HepG2 (cell line): ENCODE data around the gene EVI5. TPM values are rescaled to one million over a fixed set of nuclear protein-coding genes. Genes with fewer than 3 reads are reported as not detected.

Experiments
- ATAC-seq: fragments of 200-7000 bp; cut with Tn5 transposase; 3 replicates; pipeline ENCODE4 v1.9.1; 2020; ENCODE audit warnings: mild to moderate bottlenecking, moderate library complexity
- BruUV-seq: library from RNA; stranded (reverse); fragments of 400-500 nt; replicated peaks from 2 replicates; lab custom pipeline; 2021; lab: Mats Ljungman, UMichigan
- CTCF ChIA-PET: fragments of 300-600 bp; formaldehyde crosslinking; extraction: SDS; loops from one replicate; lab custom pipeline; 2021; ENCODE audit warnings: low total read pairs, inconsistent platforms, low intra/inter-chr PET ratio; lab: Yijun Ruan, JAX
- POLR2A ChIA-PET: fragments of 350-600 bp; sonication (Branson Sonifier 250); formaldehyde crosslinking; loops from one replicate; lab custom pipeline; 2020; ENCODE audit warnings: antibody characterized with exemption, inconsistent platforms; lab: Yijun Ruan, JAX
- DNase-seq: peaks from one replicate; pipeline ENCODE4 v3.0.0-alpha.2; 2015; ENCODE audit warnings: low spot score
- FAIRE-seq: peaks from 3 replicates; lab custom pipeline; 2011; peaks lifted over from hg19 to GRCh38; lab: Jason Lieb, UNC
- H2AFZ ChIP-seq: one replicate; pipeline ENCODE4 v1.6.1; 2011; ENCODE audit warnings: low read length, inconsistent platforms
- H3K27ac ChIP-seq: fragments of 300-600 bp; 3 replicates; pipeline ENCODE4 v1.8.0; 2011; ENCODE audit warnings: mixed run types, mild to moderate bottlenecking, mixed read lengths, low read length, inconsistent platforms; ENCODE audit not compliant: insufficient read depth; ENCODE audit errors: extremely low read length
- H3K27me3 ChIP-seq, 2 experiments: fragments of 200-600 bp in 1 of 2; 2 replicates in 1 of 2; 3 replicates in 1 of 2; pipeline versions ENCODE4 v1.6.0 to v1.8.0; 2011; ENCODE audit warnings: low read length in 2 of 2, mild to moderate bottlenecking in 2 of 2, moderate library complexity in 2 of 2, inconsistent platforms in 1 of 2; ENCODE audit not compliant: insufficient read depth in 2 of 2, control insufficient read depth in 1 of 2
- H3K36me3 ChIP-seq, 2 experiments: fragments of 200-600 bp in 1 of 2; replicated peaks in 1 of 2; 2 replicates in 1 of 2; 3 replicates in 1 of 2; pipeline versions ENCODE4 v1.5.1 to v1.8.0; 2011; ENCODE audit warnings: low read length in 2 of 2, inconsistent platforms in 1 of 2; ENCODE audit not compliant: insufficient read depth in 2 of 2, control insufficient read depth in 1 of 2
- H3K4me1 ChIP-seq: 2 replicates; pipeline ENCODE4 v1.5.1; 2012; ENCODE audit warnings: low read length, inconsistent platforms; ENCODE audit not compliant: insufficient read depth
- H3K4me2 ChIP-seq: 2 replicates; pipeline ENCODE4 v1.6.0; 2011; ENCODE audit warnings: low read depth, low read length, inconsistent platforms
- H3K4me3 ChIP-seq, 3 experiments: fragments of 200-600 bp in 1 of 3; sonication (generic), shearing (Covaris generic) in 1 of 3; replicated peaks in 1 of 3; 2 replicates each; pipeline ENCODE4 v1.5.1; 2011 to 2016; ENCODE audit warnings: low read length in 3 of 3, inconsistent platforms in 2 of 3, low read depth in 2 of 3, mild to moderate bottlenecking in 2 of 3, control low read depth in 1 of 3, mixed read lengths in 1 of 3; ENCODE audit not compliant: insufficient read depth in 1 of 3
- H3K79me2 ChIP-seq: one replicate; pipeline ENCODE4 v1.6.1; 2011; ENCODE audit warnings: low read length, inconsistent platforms; ENCODE audit not compliant: insufficient read depth
- H3K9ac ChIP-seq: 2 replicates; pipeline ENCODE4 v1.6.0; 2011; ENCODE audit warnings: mild to moderate bottlenecking, low read depth, low read length, inconsistent platforms; ENCODE audit not compliant: insufficient read depth
- H3K9me3 ChIP-seq: 2 replicates; pipeline ENCODE4 v1.5.1; 2012; ENCODE audit warnings: mild to moderate bottlenecking, low read length
- H4K20me1 ChIP-seq: 2 replicates; pipeline ENCODE4 v1.6.0; 2011; ENCODE audit warnings: inconsistent platforms, mild to moderate bottlenecking, low read length, moderate library complexity; ENCODE audit not compliant: insufficient read depth
- DDIT3 ChIP-seq: sonication (generic); formaldehyde crosslinking; IDR thresholded peaks from 2 replicates; pipeline ENCODE4 v1.4.0; 2020; ENCODE audit warnings: mild to moderate bottlenecking, missing genetic modification reagents
- ELF4 ChIP-seq: sonication (generic); formaldehyde crosslinking; IDR thresholded peaks from 2 replicates; pipeline ENCODE4 v1.5.0; 2020; ENCODE audit warnings: missing genetic modification reagents, mild to moderate bottlenecking, moderate library complexity, borderline replicate concordance
- MTF1 ChIP-seq: sonication (generic); formaldehyde crosslinking; IDR thresholded peaks from 2 replicates; pipeline ENCODE4 v1.5.0; 2020; ENCODE audit warnings: missing genetic modification reagents
- NCOA5 ChIP-seq: sonication (generic); formaldehyde crosslinking; IDR thresholded peaks from 2 replicates; pipeline ENCODE4 v1.4.0; 2020; ENCODE audit warnings: missing genetic modification reagents
- NFIC ChIP-seq: IDR thresholded peaks from 2 replicates; pipeline ENCODE4 v1.6.1; 2012; ENCODE audit warnings: mild to moderate bottlenecking, low read length, inconsistent platforms
- NRL ChIP-seq: sonication (generic); formaldehyde crosslinking; IDR thresholded peaks from 2 replicates; pipeline ENCODE4 v1.5.0; 2020; ENCODE audit warnings: missing genetic modification reagents, mild to moderate bottlenecking, moderate library complexity, borderline replicate concordance
- TCF12 ChIP-seq, 2 experiments: fragments of 450-650 bp in 1 of 2; sonication (generic) in 1 of 2; formaldehyde crosslinking in 1 of 2; IDR thresholded peaks; 2 replicates each; pipeline versions ENCODE4 v1.6.1 to v1.8.0; 2017 to 2022; ENCODE audit warnings: antibody characterized with exemption in 1 of 2, mild to moderate bottlenecking in 1 of 2, missing genetic modification reagents in 1 of 2, moderate library complexity in 1 of 2
- ZFY ChIP-seq: sonication (generic); formaldehyde crosslinking; IDR thresholded peaks from 2 replicates; pipeline ENCODE4 v1.4.0; 2020; ENCODE audit warnings: missing genetic modification reagents
- ZFYVE20 ChIP-seq: sonication (generic); formaldehyde crosslinking; IDR thresholded peaks from 2 replicates; pipeline ENCODE4 v1.8.0; 2023; ENCODE audit warnings: low read depth, mild to moderate bottlenecking, moderate library complexity, missing genetic modification reagents, borderline replicate concordance
- ZNF235 ChIP-seq: sonication (generic); formaldehyde crosslinking; IDR thresholded peaks from 2 replicates; pipeline ENCODE4 v1.8.1; 2023; ENCODE audit warnings: mild to moderate bottlenecking, missing genetic modification reagents, borderline replicate concordance
- ZNF713 ChIP-seq: sonication (generic); formaldehyde crosslinking; IDR thresholded peaks from 2 replicates; pipeline ENCODE4 v1.4.0; 2020; ENCODE audit warnings: mild to moderate bottlenecking, missing genetic modification reagents
- ZNF773 ChIP-seq: sonication (generic); formaldehyde crosslinking; IDR thresholded peaks from 2 replicates; pipeline ENCODE4 v1.4.0; 2020; ENCODE audit warnings: missing genetic modification reagents, borderline replicate concordance
- ZSCAN30 ChIP-seq: sonication (generic); formaldehyde crosslinking; IDR thresholded peaks from 2 replicates; pipeline ENCODE4 v1.5.0; 2020; ENCODE audit warnings: mild to moderate bottlenecking, missing genetic modification reagents
- WGBS: methylation state at CpG from one replicate; pipeline ENCODE4 v1.1.6; 2017; ENCODE audit warnings: low lambda C conversion rate; 5-methylcytosine and 5-hydroxymethylcytosine counted together
- in situ Hi-C: cut with HindIII; loops from 2 replicates; pipeline ENCODE4 v1.10.0; 2017; ENCODE audit warnings: low pct_unique_long_range_greater_than_20kb; ENCODE audit not compliant: extremely low pct_ligation_motif_present
- intact Hi-C: fragments of 100-400 bp; cut with micrococcal nuclease; formaldehyde crosslinking; loops from one replicate; pipeline ENCODE4 v1.10.0; 2022; ENCODE audit not compliant: unreplicated experiment
- polyA plus RNA-seq, 8 experiments: library from polyadenylated mRNA; depleted of rRNA in 3 of 8; stranded (reverse) in 7 of 8; unstranded in 1 of 8; fragments of >200 nt; fragmentation: Illumina TruSeq in 4 of 8; extraction: Trizol in 4 of 8; gene quantifications; 2 replicates each; pipeline versions ENCODE4 v1.2.1 to v1.2.3, GENCODE V29; 2011 to 2016; ENCODE audit warnings: low read depth in 4 of 8, missing spikeins in 1 of 8, mixed read lengths in 1 of 8; ENCODE audit not compliant: insufficient read depth in 1 of 8
- total RNA-seq, 5 experiments: library from RNA; depleted of rRNA; stranded (reverse); fragments of >200 nt; fragmentation: Illumina TruSeq; extraction: Trizol; gene quantifications; 2 replicates each; pipeline ENCODE4 v1.2.3, GENCODE V29; 2016; ENCODE audit warnings: low read depth in 1 of 5
- TF ChIP-seq, protein P1 (sequence below): sonication (generic); formaldehyde crosslinking; conservative IDR thresholded peaks from 2 replicates; pipeline ENCODE4 v1.4.0; 2020; ENCODE audit warnings: missing genetic modification reagents
- TF ChIP-seq, protein P2 (sequence below): sonication (generic); formaldehyde crosslinking; IDR thresholded peaks from 2 replicates; pipeline ENCODE4 v1.5.1; 2020; ENCODE audit warnings: mild to moderate bottlenecking, missing genetic modification reagents
- TF ChIP-seq, protein P3 (sequence below): sonication (generic); formaldehyde crosslinking; IDR thresholded peaks from 2 replicates; pipeline ENCODE4 v1.5.1; 2020; ENCODE audit warnings: mild to moderate bottlenecking, missing genetic modification reagents, moderate library complexity

The EVI5 gene
- total and polyA plus RNA-seq, 2 of the 13 experiments (the other 11 are each of a cell fraction or from before 2014, with no cell fraction given), result 4.0 to 12.6 TPM

- intact Hi-C loops, result no loop called here
- H3K27me3 ChIP-seq, result no peaks in the 10 kb centered on the region
- no TSS peak for BruUV-seq
- DNase-seq, result no peak
- no peak overlapping the region for H3K4me2 ChIP-seq
- H4K20me1 ChIP-seq, result no peaks in the 10 kb centered on the region
- CTCF ChIA-PET, result no interaction called here
- no peak overlapping the region for H3K27ac ChIP-seq
- no peak for FAIRE-seq
- in situ Hi-C loops, result no loop called here
- POLR2A ChIA-PET, result no interaction called here
- no peaks in the 10 kb centered on the region for H3K79me2 ChIP-seq
- H3K9ac ChIP-seq, result no peak overlapping the region
- ATAC-seq, result peak; percentile 88
- H3K4me3 ChIP-seq, result no peak overlapping the region
- no peaks in the 10 kb centered on the region for H3K9me3 ChIP-seq
- 80% methylated on average over 3 of the region's 4 CpGs for WGBS
- H3K4me1 ChIP-seq, result peaks cover 39% of the 10 kb centered on the region
- H2AFZ ChIP-seq, result no peak overlapping the region
- H3K36me3 ChIP-seq, result no peaks in the 10 kb centered on the region
- no peak for TF ChIP-seq MTF1 (CRISPR knock-in tag)
- no peak for TF ChIP-seq ZSCAN30 (CRISPR knock-in tag)
- no peak for TF ChIP-seq DDIT3 (CRISPR knock-in tag)
- no peak for TF ChIP-seq ZNF713 (CRISPR knock-in tag)
- no peak for TF ChIP-seq ZNF773 (CRISPR knock-in tag)
- TF ChIP-seq ZFY (CRISPR knock-in tag), result peak; percentile 42; the same call in 1 of the 2 replicates
- TF ChIP-seq, protein P1, sequence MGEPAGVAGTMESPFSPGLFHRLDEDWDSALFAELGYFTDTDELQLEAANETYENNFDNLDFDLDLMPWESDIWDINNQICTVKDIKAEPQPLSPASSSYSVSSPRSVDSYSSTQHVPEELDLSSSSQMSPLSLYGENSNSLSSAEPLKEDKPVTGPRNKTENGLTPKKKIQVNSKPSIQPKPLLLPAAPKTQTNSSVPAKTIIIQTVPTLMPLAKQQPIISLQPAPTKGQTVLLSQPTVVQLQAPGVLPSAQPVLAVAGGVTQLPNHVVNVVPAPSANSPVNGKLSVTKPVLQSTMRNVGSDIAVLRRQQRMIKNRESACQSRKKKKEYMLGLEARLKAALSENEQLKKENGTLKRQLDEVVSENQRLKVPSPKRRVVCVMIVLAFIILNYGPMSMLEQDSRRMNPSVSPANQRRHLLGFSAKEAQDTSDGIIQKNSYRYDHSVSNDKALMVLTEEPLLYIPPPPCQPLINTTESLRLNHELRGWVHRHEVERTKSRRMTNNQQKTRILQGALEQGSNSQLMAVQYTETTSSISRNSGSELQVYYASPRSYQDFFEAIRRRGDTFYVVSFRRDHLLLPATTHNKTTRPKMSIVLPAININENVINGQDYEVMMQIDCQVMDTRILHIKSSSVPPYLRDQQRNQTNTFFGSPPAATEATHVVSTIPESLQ (CRISPR knock-in tag), result no peak
- no peak for TF ChIP-seq NCOA5 (CRISPR knock-in tag)
- TF ChIP-seq, protein P2, sequence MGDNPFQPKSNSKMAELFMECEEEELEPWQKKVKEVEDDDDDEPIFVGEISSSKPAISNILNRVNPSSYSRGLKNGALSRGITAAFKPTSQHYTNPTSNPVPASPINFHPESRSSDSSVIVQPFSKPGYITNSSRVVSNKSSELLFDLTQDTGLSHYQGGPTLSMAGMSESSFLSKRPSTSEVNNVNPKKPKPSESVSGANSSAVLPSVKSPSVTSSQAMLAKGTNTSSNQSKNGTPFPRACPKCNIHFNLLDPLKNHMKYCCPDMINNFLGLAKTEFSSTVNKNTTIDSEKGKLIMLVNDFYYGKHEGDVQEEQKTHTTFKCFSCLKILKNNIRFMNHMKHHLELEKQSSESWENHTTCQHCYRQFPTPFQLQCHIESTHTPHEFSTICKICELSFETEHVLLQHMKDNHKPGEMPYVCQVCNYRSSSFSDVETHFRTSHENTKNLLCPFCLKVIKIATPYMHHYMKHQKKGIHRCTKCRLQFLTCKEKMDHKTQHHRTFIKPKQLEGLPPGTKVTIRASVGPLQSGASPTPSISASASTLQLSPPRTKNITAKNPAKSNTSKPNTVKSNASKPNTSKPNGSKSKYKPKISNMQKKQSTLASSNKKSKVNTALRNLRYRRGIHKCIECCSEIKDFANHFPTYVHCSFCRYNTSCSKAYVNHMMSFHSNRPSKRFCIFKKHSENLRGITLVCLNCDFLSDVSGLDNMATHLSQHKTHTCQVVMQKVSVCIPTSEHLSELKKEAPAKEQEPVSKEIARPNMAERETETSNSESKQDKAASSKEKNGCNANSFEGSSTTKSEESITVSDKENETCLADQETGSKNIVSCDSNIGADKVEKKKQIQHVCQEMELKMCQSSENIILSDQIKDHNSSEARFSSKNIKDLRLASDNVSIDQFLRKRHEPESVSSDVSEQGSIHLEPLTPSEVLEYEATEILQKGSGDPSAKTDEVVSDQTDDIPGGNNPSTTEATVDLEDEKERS (CRISPR knock-in tag), result no peak
- no peak for TF ChIP-seq ELF4 (CRISPR knock-in tag)
- TF ChIP-seq, protein P3, sequence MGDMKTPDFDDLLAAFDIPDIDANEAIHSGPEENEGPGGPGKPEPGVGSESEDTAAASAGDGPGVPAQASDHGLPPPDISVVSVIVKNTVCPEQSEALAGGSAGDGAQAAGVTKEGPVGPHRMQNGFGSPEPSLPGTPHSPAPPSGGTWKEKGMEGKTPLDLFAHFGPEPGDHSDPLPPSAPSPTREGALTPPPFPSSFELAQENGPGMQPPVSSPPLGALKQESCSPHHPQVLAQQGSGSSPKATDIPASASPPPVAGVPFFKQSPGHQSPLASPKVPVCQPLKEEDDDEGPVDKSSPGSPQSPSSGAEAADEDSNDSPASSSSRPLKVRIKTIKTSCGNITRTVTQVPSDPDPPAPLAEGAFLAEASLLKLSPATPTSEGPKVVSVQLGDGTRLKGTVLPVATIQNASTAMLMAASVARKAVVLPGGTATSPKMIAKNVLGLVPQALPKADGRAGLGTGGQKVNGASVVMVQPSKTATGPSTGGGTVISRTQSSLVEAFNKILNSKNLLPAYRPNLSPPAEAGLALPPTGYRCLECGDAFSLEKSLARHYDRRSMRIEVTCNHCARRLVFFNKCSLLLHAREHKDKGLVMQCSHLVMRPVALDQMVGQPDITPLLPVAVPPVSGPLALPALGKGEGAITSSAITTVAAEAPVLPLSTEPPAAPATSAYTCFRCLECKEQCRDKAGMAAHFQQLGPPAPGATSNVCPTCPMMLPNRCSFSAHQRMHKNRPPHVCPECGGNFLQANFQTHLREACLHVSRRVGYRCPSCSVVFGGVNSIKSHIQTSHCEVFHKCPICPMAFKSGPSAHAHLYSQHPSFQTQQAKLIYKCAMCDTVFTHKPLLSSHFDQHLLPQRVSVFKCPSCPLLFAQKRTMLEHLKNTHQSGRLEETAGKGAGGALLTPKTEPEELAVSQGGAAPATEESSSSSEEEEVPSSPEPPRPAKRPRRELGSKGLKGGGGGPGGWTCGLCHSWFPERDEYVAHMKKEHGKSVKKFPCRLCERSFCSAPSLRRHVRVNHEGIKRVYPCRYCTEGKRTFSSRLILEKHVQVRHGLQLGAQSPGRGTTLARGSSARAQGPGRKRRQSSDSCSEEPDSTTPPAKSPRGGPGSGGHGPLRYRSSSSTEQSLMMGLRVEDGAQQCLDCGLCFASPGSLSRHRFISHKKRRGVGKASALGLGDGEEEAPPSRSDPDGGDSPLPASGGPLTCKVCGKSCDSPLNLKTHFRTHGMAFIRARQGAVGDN (CRISPR knock-in tag), result 0 out of 2 replicates have a peak, but pooled peaks have one; percentile 15
- TF ChIP-seq ZFYVE20, result no peak
- no peak for TF ChIP-seq NFIC
- TF ChIP-seq NRL, result no peak
- no peak for TF ChIP-seq TCF12 (IDR thresholded peaks at IDR 0.05)
- no peak for TF ChIP-seq TCF12 (CRISPR knock-in tag; IDR thresholded peaks at IDR 0.05)
- TF ChIP-seq ZNF235, result no peak
Measured at GRCh38 chr1:92493139-92493538, 291.8 kb downstream of the EVI5 start.
